G401 (cell line): ENCODE measurements around the gene FILIP1. TPM values are rescaled to one million over a fixed set of nuclear protein-coding genes. Genes with fewer than 3 reads are reported as not detected.
A peak's percentile ranks its signal among the peaks of the same experiment; 100 is the strongest.

Experiments
- DNase-seq: peaks from one replicate; pipeline ENCODE4 v3.0.0-alpha.2; 2015; ENCODE audit warnings: low spot score
- in situ Hi-C: cut with HindIII; loops from 2 replicates; pipeline ENCODE4 v1.10.0; 2016; ENCODE audit warnings: low sequenced_read_pairs, mixed read lengths
- total RNA-seq: library from RNA; depleted of rRNA; stranded (reverse); fragments of >200 nt; shearing (Covaris generic); gene quantifications from 2 replicates; pipeline ENCODE4 v1.2.3, GENCODE V29; 2014

FILIP1 gene
- total RNA-seq, 1 experiment from 2014 or later: not detected

DNA sequence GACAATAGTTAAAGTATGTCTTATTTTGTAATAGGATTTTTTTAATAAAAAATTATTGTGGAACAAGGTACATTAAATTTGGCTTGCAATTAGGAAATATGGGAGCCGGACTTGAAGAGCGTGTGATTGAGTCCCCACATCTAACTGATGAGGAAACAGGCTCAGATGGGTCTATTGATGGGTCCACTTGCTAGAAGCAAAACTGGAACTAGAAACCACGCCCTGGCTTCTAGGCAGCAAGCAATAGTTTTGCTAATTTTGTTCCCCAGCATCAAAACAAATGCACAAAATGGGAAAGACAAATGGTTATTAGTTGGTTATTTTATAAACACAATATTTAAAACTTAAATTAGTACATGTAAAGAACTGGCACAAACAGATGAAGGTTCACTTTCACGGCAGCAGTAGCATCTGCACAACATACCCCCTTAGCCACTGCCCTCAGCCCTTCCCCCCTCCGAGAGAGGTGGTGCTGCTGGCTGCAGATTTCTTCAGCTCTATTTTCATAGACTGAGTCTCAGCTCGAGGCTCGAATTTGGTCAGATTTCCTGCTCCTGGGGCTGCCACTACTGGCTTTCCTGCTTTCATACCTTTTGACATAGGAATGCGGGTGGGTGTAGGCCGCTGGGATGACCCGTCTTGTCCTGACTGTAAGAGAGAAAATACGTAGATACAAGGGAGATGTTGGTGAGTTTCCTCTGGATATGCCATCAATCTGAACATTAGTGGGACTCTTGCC lies 185.2 kb downstream of the FILIP1 start:
- DNase-seq: no peak
- in situ Hi-C loops: no loop called here

DNA sequence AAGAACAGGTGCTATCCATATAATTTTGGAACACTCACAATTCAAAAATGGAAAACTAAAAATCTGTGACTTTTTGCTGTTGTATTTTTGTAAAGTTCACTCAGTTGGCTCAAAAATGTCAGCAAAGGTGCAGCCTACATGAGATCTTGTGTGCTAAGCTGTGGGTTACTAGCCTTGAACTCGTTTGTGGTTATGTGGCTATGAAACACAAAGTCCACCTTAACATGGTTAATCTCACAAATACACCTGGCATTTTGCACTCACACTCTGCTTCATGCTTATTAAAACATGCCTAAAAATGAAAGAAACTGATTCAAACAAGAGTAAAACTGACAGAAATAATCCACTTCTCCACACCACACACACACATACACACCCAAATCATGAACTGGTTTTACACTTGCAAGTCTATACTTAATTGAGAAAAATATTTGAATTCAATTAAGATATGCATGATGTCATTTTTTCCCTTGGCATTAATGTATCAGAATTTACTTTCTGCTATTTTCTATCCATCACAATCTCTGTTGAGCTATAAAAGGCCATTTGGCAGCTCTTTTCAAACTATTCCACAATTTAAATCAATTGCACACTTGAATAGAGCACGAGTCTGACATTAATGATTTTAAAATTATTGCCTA lies 186.1 kb downstream of the FILIP1 start:
- no peak for DNase-seq
- in situ Hi-C loops: no loop called here

DNA sequence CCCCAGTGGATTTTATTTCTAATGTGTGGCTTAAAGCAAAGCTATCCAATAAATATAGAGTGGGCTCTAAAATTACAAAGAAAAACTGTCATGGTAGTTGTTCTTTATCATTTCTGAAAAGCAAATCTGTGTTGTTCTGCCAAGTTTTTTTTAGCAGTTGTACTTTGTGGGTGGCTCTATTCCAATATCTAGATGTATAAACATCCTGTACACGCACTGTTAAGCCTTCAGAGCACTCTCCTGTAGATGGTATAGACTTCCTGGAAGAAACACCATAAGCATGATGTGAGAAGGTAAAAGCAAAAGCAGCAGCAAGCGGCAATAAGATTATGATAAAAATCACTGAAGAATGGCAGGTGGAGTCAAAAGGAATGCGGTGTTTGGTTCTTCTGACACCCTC lies 187.5 kb downstream of the FILIP1 start:
- in situ Hi-C loops: no loop called here

DNA sequence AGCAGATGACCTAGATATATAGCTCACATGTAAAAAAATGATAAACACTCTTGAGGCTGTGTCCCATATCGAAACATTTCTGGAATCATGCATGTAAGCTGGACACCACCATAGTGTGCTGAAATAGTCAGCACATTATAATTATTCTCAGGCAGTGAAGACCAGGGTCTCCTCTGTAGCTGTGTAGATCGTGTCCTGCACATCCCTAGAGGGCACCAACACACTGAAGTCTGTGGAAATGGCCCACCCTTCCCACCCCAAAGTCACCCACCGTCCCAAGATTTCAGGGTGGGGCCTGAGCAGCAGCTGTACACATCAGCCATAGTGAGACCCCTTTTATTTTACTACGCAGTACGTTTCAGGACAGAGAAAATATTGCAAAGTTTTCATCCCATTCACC lies 188.0 kb downstream of the FILIP1 start:
- in situ Hi-C loops: no loop called here
- DNase-seq: no peak

More for the DNA sequence above, 187.5 kb downstream of the FILIP1 start:
- no peak for DNase-seq

DNA sequence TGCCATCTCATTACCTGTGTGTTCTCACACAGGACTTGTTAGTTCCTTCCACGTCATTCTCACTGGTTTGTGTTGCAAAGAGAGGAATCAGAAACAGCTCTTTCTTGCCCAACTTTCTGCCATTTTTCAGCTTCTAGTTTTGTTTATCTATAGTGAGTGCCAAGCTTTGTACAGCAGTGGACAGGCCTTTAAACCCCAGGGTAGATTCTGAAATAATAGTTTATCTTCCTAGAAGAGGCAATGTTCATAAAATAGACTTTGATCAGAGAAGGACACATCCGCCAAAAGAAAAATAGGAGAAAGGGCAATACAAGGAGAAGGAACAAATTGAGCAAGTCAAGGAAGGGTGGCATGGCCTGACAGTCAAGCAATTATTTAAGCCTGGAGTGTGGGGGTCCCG lies 191.3 kb downstream of the FILIP1 start:
- no peak for DNase-seq
- in situ Hi-C loops: no loop called here

DNA sequence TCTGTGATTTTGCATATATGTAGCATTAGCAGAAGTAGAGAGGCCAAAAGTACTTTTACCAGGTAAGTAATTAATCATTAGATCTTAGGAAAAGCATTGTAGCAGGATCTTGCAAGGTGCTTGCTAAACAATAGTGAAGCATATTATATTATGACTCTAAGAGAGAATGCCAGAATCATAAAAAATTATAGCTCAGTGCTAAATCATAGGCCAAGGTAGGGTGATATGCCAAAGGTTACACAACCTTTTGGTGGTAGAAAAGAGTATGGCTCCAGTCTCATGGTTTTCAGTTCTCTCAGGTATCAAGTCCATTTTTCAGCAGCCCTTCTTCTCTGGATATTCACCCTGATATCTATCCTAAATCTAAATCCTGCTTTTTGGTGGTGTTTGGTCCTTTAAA lies 192.1 kb downstream of the FILIP1 start:
- in situ Hi-C loops: no loop called here

DNA sequence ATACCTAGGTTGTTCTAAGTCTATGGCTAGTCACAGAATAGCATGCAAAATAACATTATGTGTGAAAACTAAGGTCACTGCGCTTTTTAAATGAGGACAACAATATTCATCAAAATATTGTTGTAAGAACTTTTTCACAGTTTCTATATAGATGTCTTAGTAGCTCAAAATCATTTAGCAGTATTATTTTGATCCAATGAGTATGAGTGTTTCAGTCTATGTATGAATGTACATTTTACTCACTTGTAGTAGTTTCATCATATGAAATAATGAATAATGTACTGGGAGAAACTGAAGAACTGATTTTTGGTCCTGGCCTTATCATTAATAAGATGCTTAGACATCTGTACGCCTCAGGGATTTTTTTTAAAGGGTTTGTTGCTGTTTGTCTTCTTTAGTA lies 192.5 kb downstream of the FILIP1 start:
- in situ Hi-C loops: no loop called here
- no peak for DNase-seq

More for the DNA sequence above, 192.1 kb downstream of the FILIP1 start:
- DNase-seq: no peak

DNA sequence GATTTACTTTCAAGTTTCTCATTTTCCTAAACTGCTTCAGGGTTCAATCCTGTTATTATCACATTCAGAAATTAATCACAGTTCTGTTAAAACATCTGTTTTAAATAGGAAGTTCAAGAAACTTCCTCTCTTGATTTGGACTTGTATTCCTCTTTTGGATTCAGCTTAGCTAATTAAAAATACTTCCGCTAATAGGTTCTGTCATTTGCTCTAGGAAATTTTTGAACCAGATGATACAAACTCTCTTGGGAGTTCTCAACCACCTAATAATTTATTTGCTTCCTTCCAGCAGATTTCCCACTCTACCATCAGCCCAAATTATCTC lies 193.1 kb downstream of the FILIP1 start:
- DNase-seq: no peak
- in situ Hi-C loops: no loop called here

DNA sequence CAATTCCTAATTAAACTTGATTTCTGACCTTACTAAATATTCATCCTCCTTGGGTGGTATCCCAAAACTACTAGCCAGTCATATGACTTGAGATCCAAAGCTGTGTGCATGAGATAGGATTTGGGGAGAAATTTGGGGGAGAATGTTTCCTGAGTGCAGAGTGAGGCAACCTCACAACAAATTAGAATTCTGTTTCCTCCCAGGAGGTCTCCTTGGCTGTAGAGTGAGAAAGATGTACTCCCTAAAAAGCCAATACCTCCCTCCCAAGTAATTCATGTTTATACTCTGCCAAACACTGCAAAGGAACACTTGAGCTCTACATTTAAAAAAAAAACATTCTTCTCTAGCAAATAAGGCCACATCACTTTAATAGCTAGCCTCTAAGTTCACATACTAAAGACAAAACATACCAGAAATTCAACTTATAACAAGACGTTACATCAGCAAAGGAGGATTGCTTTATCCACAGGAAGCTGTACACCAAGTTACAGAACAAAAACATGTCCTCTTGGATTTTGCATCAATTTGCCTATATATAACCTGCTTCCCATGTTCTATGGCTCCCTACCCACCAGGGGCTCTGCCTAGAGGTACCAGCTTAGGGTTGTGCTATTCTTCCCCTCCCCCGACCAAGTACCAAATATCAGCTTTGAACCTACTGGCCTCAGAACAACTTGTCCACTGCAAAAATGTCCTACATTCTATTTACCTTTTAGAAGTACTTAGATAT lies 193.6 kb downstream of the FILIP1 start:
- DNase-seq: no peak
- in situ Hi-C loops: no loop called here

DNA sequence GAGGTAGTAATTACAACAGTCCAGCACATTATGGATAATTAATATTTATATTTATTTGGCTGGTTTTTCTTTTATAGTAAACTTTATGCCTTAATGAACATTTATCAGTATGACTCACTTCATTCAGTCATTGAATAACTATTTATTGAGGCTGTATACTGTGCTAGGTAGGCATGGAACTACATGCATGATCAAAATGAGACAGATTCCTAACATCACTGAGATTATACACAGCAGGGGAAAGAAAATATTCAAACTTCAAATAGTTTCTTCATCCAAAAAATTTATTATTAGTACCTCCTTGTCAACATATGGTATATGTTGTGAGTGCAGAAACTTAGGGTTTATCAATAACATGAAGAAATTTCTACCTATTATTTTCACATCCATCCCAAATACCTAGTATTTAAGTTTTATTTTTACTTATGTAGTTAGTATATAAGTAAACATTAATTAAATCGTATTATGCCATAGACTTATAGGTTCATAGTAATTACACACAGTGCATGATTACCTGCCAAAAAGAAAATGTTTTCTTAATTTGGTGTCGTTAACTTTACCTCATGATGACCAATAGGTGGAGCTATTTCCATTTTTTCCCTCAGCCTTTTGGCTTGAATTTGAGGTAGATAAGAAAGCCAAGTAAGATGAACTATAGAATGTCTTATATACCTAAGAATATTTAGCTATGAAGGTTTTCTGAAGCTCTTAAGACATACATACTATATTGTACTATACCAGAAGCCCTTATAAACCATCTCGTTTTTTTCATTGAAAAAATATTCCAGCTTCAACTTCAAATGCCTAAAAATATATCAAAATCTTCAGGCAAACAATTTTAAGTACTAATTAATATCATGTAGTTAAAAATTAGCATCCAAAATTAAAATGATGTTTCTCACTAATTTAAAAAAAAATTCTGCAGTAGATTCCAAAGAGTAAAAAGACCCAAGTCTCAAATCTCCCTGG lies 196.5 kb downstream of the FILIP1 start:
- peak; percentile 74 for DNase-seq
- in situ Hi-C loops: no loop called here

DNA sequence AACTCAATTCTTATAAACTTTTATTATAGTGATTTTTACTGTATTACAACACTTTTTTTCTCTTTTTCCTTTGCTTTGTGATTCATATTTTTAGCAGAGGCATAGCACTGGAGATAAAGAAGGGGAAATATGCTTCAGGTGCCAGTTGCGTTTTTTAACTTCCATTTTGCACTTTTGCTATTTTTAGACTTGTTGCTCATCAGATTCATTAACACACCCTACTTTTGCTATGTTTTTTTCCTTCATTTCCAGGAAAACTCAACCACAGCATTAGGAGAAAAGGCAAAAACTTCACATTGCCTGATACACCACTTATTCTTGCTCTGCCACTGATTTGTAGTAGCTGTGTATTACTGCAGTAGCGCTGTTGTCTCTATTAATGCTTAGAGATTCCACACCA lies 201.0 kb downstream of the FILIP1 start:
- no peak for DNase-seq
- in situ Hi-C loops: no loop called here

DNA sequence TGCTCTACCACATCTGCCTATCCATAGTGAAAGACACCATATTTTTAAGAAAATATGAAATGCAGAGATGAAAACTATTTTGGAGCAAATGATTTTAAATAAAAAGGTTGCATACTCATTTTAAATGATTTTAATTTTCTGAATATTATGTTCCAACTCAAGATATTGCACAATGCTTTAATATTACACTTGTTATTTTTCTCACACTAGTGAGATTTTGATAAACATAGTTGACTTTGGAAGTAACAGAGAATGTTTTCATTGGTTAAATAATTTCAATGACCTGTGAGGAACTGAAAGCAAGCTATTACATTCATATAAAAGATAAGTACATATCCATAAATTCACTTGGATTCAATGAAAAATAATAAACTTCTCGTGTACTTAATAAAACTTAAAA lies 201.9 kb downstream of the FILIP1 start:
- in situ Hi-C loops: no loop called here
- DNase-seq: no peak

DNA sequence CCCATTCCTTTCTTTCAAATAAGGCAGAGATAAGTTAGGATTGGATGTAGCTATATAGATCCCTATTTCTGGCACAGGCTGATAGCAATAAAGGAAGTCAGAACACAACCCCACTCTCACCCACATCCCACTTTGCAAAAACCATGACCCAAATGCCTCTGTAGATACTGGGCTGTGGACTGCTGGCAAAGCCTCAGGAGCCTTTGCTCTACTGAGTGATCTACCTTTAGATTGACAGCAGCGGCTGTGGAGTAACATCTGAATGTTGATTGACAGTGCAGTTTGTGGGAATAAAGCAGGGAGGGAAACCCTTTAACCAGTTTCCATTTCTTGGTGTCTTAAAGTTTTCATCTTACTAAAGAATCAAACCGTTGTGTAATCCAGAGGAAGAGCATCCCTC lies 202.3 kb downstream of the FILIP1 start:
- in situ Hi-C loops: no loop called here
- no peak for DNase-seq

DNA sequence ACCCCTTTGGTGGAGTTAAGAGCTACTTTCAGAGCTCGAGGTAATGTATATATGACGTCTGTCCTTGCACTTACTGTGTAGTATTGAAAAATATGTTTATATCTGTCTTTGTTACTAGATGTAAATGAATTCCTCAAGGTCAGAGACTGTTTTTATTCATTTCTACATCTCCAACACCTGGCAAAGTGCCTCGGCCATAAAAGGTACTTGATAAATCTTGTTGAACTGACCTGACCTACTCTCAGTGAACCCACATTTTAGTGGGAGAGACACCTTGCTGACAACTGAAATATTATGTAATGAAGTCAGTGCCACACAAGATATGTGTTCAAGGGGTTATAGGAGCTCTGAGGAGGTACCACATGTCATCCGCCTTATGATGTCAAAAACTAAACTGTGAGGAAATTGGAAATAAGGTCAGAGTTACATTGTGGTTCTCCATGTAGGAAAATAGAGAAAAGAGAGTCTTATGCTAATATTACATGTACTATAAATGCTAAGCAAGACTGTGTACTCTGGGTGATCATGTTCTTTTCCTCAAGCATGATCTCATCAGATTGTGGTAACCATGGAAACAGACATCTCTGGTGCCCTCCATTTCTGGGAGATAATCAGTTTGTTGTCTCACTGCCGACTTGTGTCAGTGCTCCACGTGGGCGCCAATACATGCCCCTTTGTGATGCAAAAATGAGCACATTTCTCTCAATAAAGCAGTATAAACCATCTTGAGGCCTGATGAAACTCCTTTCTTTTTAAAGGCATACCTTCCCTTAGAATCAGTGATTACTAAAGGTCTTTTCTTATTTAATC lies 203.3 kb downstream of the FILIP1 start:
- in situ Hi-C loops: no loop called here
- no peak for DNase-seq

DNA sequence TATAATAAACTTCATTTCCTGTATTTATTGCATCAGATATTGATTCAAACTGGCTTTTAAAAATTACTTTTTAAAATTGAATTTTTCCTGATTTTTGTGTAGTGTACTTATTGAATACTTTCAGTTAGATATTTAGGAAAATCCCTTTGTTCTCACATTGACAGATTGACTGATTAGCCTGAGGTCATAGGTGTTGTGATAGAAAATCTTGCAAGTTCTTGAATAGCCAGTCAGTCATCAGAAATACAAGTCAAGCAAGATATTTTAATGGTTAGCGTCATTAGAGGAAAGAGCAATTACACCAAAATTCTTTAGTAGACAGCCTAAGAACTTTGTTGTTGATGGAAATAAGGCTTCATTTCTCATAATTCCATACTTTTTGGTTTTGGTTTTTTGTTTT lies 205.6 kb downstream of the FILIP1 start:
- in situ Hi-C loops: no loop called here
- DNase-seq: no peak

DNA sequence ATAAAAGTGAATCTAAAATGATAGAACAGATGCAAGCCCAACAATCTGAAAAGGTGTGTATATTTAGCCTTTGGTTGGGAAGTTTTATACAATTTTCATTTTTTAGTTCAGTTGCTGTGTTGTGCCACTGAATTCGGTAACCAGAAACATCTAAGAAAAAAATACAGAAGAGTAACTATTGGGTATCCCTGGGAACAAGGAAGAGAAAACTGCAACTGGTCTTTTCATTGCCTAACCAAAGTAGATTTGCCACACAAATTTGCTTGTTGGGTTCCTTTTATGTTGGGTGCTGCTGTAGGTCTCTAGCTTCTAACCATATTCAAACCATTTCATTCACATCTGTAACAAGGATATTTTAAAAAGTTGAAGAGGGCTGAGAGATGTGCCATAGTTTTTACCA lies 206.2 kb downstream of the FILIP1 start:
- in situ Hi-C loops: no loop called here
- DNase-seq: no peak

DNA sequence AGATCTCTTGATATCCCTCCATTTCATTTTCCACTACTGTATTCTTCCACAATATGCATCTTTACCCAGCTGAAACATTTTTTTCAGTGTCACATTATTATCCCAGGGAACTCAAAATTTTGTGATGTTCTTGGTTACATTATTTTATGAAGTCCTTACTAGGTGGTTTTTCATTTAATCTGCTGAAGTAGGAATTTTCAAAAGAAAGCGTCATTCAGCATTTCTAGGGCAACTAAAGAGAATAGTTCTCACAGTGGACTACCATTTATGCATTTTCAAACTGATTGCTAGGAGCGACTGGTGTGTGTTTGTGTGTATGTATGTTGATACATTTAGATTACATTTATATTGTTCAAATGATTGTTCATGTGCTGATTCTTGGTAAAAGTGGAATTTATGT lies 206.6 kb downstream of the FILIP1 start:
- in situ Hi-C loops: no loop called here
- no peak for DNase-seq

DNA sequence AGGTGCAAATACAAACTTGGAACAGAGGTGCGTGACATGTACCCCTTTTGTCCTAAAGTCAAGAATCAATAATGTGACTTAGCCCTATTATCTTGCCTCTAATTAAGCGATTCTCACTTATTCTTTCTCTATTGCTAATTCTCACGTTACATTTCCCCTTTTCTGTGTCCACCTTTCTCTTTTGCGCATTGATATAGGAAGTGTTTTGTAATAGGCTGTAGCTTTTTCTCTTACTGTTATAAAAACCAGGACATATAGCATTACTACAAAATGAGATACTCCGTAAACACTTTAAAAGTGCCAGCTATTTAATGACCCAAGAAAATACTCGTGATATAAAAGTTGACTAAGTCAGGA lies 208.3 kb downstream of the FILIP1 start:
- DNase-seq: no peak
- in situ Hi-C loops: no loop called here
